Neuronal stem cell (in vitro differentiated cells): ENCODE results near the gene TMEM190.

Experiments
- DNase-seq: peaks from one replicate; pipeline ENCODE4 v3.0.0-alpha.2; 2013; ENCODE audit warnings: low spot score
- H2AFZ ChIP-seq: one replicate; pipeline ENCODE4 v1.6.1; 2013; ENCODE audit warnings: mild to moderate bottlenecking, low read length, inconsistent platforms
- H2AK5ac ChIP-seq: 2 replicates; pipeline ENCODE4 v1.6.1; 2013; ENCODE audit warnings: low read depth, mild to moderate bottlenecking, inconsistent platforms, low read length, moderate library complexity, mixed read lengths
- H2BK120ac ChIP-seq: 2 replicates; pipeline ENCODE4 v1.6.1; 2013; ENCODE audit warnings: low read depth, mild to moderate bottlenecking, inconsistent platforms, low read length, moderate library complexity, mixed read lengths
- H2BK12ac ChIP-seq: one replicate; pipeline ENCODE4 v1.6.1; 2013; ENCODE audit warnings: low read length, inconsistent platforms
- H2BK15ac ChIP-seq: 2 replicates; pipeline ENCODE4 v1.6.1; 2013; ENCODE audit warnings: mild to moderate bottlenecking, low read length, inconsistent platforms, mixed read lengths
- H2BK5ac ChIP-seq: one replicate; pipeline ENCODE4 v1.6.1; 2013; ENCODE audit warnings: inconsistent platforms, mild to moderate bottlenecking, low read length, moderate library complexity
- H3K14ac ChIP-seq: one replicate; pipeline ENCODE4 v1.6.1; 2013; ENCODE audit warnings: low read length, inconsistent platforms
- H3K18ac ChIP-seq: 2 replicates; pipeline ENCODE4 v1.6.1; 2013; ENCODE audit warnings: low read length, inconsistent platforms
- H3K23ac ChIP-seq: 2 replicates; pipeline ENCODE4 v1.6.1; 2013; ENCODE audit warnings: low read depth, mild to moderate bottlenecking, mixed read lengths, low read length, inconsistent platforms; ENCODE audit not compliant: poor library complexity
- H3K27ac ChIP-seq: replicated peaks from 3 replicates; pipeline ENCODE4 v1.5.1; 2013; ENCODE audit warnings: low read length, inconsistent platforms
- H3K27me3 ChIP-seq, 3 experiments: 2 replicates each; pipeline ENCODE4 v1.6.1; 2013; ENCODE audit warnings: low read length in 3 of 3, mild to moderate bottlenecking in 2 of 3, inconsistent platforms in 1 of 3, low read depth in 1 of 3, mixed read lengths in 1 of 3, moderate library complexity in 1 of 3; ENCODE audit not compliant: control insufficient read depth in 3 of 3, insufficient read depth in 3 of 3
- H3K36me3 ChIP-seq, 2 donors: replicated peaks in 1 of 2; 2 replicates each; pipeline ENCODE4 v1.6.1; 2013; ENCODE audit warnings: low read length in 2 of 2; ENCODE audit not compliant: control insufficient read depth in 2 of 2, insufficient read depth in 2 of 2
- H3K4ac ChIP-seq: 2 replicates; pipeline ENCODE4 v1.6.1; 2013; ENCODE audit warnings: inconsistent platforms, mild to moderate bottlenecking, low read length, moderate library complexity
- H3K4me1 ChIP-seq, 2 donors: 1 replicate in 1 of 2; 2 replicates in 1 of 2; pipeline ENCODE4 v1.6.1; 2013; ENCODE audit warnings: low read length in 2 of 2, low read depth in 1 of 2; ENCODE audit not compliant: control insufficient read depth in 2 of 2, insufficient read depth in 1 of 2
- H3K4me2 ChIP-seq: one replicate; pipeline ENCODE4 v1.6.1; 2013; ENCODE audit warnings: mild to moderate bottlenecking, low read length, inconsistent platforms; ENCODE audit not compliant: insufficient read depth, poor library complexity, severe bottlenecking
- H3K4me3 ChIP-seq, 2 donors: 2 replicates each; pipeline ENCODE4 v1.5.1; 2013; ENCODE audit warnings: low read length in 2 of 2, mild to moderate bottlenecking in 2 of 2, inconsistent platforms in 1 of 2, moderate library complexity in 1 of 2
- H3K79me1 ChIP-seq: one replicate; pipeline ENCODE4 v1.6.1; 2013; ENCODE audit warnings: low read depth, mild to moderate bottlenecking, inconsistent platforms, low read length, moderate library complexity
- H3K9ac ChIP-seq: one replicate; pipeline ENCODE4 v1.6.1; 2013; ENCODE audit warnings: mild to moderate bottlenecking, low read depth, low read length, inconsistent platforms; ENCODE audit not compliant: poor library complexity
- H3K9me3 ChIP-seq, 2 donors: replicated peaks in 1 of 2; 2 replicates each; pipeline versions ENCODE3 to v1.6.1; 2013; ENCODE audit warnings: low read length in 2 of 2, mild to moderate bottlenecking in 2 of 2, inconsistent platforms in 1 of 2, low read depth in 1 of 2, mixed read lengths in 1 of 2, moderate library complexity in 1 of 2; ENCODE audit not compliant: control insufficient read depth in 2 of 2, insufficient read depth in 1 of 2
- H4K8ac ChIP-seq: one replicate; pipeline ENCODE4 v1.6.1; 2013; ENCODE audit warnings: low read depth, mild to moderate bottlenecking, inconsistent platforms, low read length, moderate library complexity
- H4K91ac ChIP-seq: one replicate; pipeline ENCODE4 v1.6.1; 2013; ENCODE audit warnings: low read length, low read depth, mild to moderate bottlenecking, inconsistent platforms; ENCODE audit not compliant: poor library complexity
- WGBS, 2 donors: extraction: QIAGEN DNeasy Blood & Tissue Kit; methylation state at CpG; one replicate each; pipeline ENCODE4 v1.1.7; 2013; ENCODE audit warnings: missing lambda C conversion rate in 2 of 2, mixed read lengths in 1 of 2; ENCODE audit not compliant: insufficient read length in 2 of 2, insufficient replicate concordance in 1 of 2; ENCODE audit errors: extremely low coverage in 2 of 2; 5-methylcytosine and 5-hydroxymethylcytosine counted together

TMEM190 gene

DNA sequence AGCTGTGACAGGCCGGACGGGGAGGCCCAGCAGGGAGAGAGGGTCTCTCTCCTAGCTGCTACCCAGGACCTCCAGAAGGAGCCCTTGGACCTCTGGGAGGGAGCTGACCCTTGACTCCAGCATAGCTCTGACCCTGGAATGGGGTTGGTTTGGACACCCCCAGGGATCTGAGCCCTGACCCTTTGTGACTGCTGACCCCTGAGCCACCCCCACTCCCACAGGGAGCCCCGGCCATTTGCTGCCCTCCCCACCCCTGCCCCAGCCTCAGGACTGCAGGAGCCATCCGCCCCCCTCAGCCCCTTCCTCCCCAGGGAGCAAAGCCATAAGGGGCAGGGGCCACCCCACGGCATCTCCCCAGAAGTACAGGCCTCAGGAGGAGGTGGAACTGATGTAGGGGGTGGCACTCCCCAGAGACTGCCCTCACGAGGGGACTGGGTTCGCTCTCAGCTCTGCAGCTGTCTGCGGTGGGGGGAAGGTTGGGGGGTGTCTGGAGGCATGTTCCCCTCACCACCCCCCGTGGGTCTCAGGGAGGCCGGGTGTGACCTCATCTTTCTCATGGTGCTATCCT, 29.1 kb upstream of the TMEM190 start:
- Histone ChIP-seq H3K9ac (peak overlapping the region; percentile 38), H2BK5ac (no peak overlapping the region), H3K4me2 (no peak overlapping the region), H3K23ac (no peak overlapping the region), H3K36me3 (peaks cover 23 to 49% of the 10 kb centered on the region in 2 donors), H2AK5ac (peak overlapping the region; percentile 63), H3K27ac (no peak overlapping the region), H3K4ac (no peak overlapping the region), H3K79me1 (peaks cover 6% of the 10 kb centered on the region), H2AFZ (no peak overlapping the region), H2BK12ac (no peak overlapping the region), H3K4me3 (no peak overlapping the region), H2BK15ac (no peak overlapping the region), H3K4me1 (peaks cover 19% of the 10 kb centered on the region in 2 donors), H2BK120ac (no peak overlapping the region), H3K14ac (no peak overlapping the region), H4K8ac (no peak overlapping the region), H4K91ac (no peak overlapping the region), H3K27me3 (peaks cover 0 to 16% (median 12%) of the 10 kb centered on the region in 3 experiments), H3K9me3 (peaks cover 0 to 2% of the 10 kb centered on the region in 2 donors), H3K18ac (no peak overlapping the region)
- no peak for DNase-seq
- WGBS, 2 donors, result no CpG with 5 or more reads among the region's 10 CpGs

GRCh38 chr19:55348317-55349034, 28.1 kb upstream of the TMEM190 start:
- Histone ChIP-seq H2BK12ac (peak overlapping the region; percentile 73), H3K14ac (peak overlapping the region; percentile 95), H4K8ac (no peak overlapping the region), H3K9me3 (peaks cover 0 to 2% of the 10 kb centered on the region in 2 donors), H2AK5ac (peak overlapping the region; percentile 87), H3K18ac (peak overlapping the region; percentile 84), H3K4ac (no peak overlapping the region), H2BK120ac (no peak overlapping the region), H2BK15ac (no peak overlapping the region), H3K36me3 (peaks cover 17 to 39% of the 10 kb centered on the region in 2 donors), H3K27me3 (peaks cover 0 to 25% (median 21%) of the 10 kb centered on the region in 3 experiments), H3K27ac (peak overlapping the region; percentile 46), H3K4me1 (peaks cover 19 to 21% of the 10 kb centered on the region in 2 donors), H2AFZ (no peak overlapping the region), H3K79me1 (peaks cover 2% of the 10 kb centered on the region), H2BK5ac (no peak overlapping the region), H4K91ac (no peak overlapping the region), H3K23ac (peak overlapping the region; percentile 81), H3K4me2 (no peak overlapping the region), H3K9ac (peak overlapping the region; percentile 78), H3K4me3 (no peak overlapping the region)
- DNase-seq, result no peak
- WGBS, 2 donors, result no CpG with 5 or more reads among the region's 22 CpGs

DNA sequence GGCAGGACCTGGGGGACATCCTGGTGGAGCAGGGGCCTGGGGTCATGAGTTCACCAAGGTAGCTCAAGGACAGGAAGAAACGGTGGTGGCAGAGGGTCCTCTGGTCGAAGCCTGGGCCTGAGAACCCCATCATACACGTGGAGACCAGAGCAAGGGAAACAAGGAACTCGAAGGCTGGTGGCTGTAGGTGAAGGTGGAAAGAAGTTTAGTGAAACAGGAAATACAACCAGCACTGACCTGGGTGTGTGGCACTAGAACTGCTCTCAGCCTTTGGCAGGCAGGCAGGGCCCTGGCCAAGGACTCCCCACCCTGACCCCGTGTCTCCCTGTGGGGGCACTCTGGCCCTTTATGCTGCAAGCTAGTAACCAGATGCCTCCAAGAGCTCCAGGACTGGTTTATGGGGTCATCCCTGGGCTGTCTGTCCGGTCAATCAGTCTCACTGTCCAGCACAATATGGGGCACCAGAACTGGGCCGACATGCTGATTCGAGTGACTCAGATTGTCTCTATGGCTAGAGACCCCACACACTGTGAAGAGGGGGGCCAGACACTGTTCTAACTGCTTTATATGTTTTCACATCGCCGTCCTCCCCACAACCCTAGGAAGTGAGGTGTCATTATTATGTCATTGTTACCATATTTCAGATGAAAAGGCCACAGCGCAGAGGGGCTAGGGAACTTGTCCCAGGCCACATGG, 25.9 kb upstream of the TMEM190 start:
- peaks cover 0 to 2% of the 10 kb centered on the region in 2 donors for H3K9me3 ChIP-seq
- H3K4me2 ChIP-seq, result no peak overlapping the region
- no peak overlapping the region for H2BK15ac ChIP-seq
- peak overlapping the region; percentile 22 for H2BK12ac ChIP-seq
- no peak overlapping the region for H2BK120ac ChIP-seq
- no peaks in the 10 kb centered on the region for H3K79me1 ChIP-seq
- H3K9ac ChIP-seq, result peak overlapping the region; percentile 21
- peak overlapping the region; percentile 27 for H3K4ac ChIP-seq
- no CpG with 5 or more reads among the region's 11 CpGs for WGBS, 2 donors
- H2AFZ ChIP-seq, result no peak overlapping the region
- H4K91ac ChIP-seq, result peak overlapping the region; percentile 92
- peak overlapping the region; percentile 81 for H2AK5ac ChIP-seq
- no peak overlapping the region for H3K4me3 ChIP-seq
- no peak for DNase-seq
- H3K23ac ChIP-seq, result peak overlapping the region; percentile 65
- H3K18ac ChIP-seq, result peak overlapping the region; percentile 71
- peaks cover 5 to 20% of the 10 kb centered on the region in 2 donors for H3K36me3 ChIP-seq
- H3K4me1 ChIP-seq, result peaks cover 19 to 24% of the 10 kb centered on the region in 2 donors
- H4K8ac ChIP-seq, result no peak overlapping the region
- peaks cover 7 to 46% (median 40%) of the 10 kb centered on the region in 3 experiments for H3K27me3 ChIP-seq
- peak overlapping the region; percentile 89 for H3K14ac ChIP-seq
- peak overlapping the region; percentile 24 for H2BK5ac ChIP-seq
- no peak overlapping the region for H3K27ac ChIP-seq

DNA sequence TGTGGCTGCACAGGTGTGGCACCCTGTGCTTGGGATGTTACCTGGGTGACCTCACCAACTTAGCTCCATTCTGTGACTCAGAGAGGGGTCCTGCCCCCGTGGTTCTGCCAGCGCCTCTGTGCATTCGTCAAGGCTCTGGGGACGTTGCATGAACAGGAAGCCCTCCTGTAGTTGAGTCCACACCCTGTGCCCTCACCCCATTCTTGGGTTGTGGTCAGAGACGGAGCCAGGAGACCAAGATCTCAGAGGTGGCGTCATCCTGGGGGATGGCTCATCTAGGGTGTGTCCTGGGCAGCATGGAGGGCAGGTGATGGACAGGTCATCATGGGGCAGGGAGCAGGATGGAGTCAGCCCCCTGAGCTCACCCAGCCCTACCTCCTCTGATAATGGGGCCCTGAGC, 24.6 kb upstream of the TMEM190 start:
- Histone ChIP-seq H2BK120ac (no peak overlapping the region), H4K91ac (no peak overlapping the region), H3K4me3 (no peak overlapping the region), H3K4me2 (no peak overlapping the region), H3K14ac (no peak overlapping the region), H2BK12ac (no peak overlapping the region), H4K8ac (no peak overlapping the region), H2BK5ac (no peak overlapping the region), H2AK5ac (peak overlapping the region; percentile 27), H3K36me3 (peaks cover 3 to 12% of the 10 kb centered on the region in 2 donors), H3K27me3 (peaks cover 7 to 53% (median 52%) of the 10 kb centered on the region in 3 experiments), H2BK15ac (no peak overlapping the region), H2AFZ (no peak overlapping the region), H3K23ac (peak overlapping the region; percentile 50), H3K9ac (peak overlapping the region; percentile 60), H3K4ac (no peak overlapping the region), H3K4me1 (peaks cover 19 to 24% of the 10 kb centered on the region in 2 donors), H3K79me1 (no peaks in the 10 kb centered on the region), H3K27ac (no peak overlapping the region), H3K18ac (peak overlapping the region; percentile 67), H3K9me3 (peaks cover 0 to 2% of the 10 kb centered on the region in 2 donors)
- no CpG with 5 or more reads among the region's 6 CpGs for WGBS, 2 donors
- no peak for DNase-seq
